HG02981 (cell line): ENCODE results near the gene PPP2R2B.

Experiments used
- ATAC-seq: cut with Tn5 transposase; IDR thresholded peaks from one replicate; pipeline ENCODE4 v1.9.1; 2021; ENCODE audit warnings: mild to moderate bottlenecking, moderate library complexity; ENCODE audit not compliant: unreplicated experiment

Gene PPP2R2B

DNA sequence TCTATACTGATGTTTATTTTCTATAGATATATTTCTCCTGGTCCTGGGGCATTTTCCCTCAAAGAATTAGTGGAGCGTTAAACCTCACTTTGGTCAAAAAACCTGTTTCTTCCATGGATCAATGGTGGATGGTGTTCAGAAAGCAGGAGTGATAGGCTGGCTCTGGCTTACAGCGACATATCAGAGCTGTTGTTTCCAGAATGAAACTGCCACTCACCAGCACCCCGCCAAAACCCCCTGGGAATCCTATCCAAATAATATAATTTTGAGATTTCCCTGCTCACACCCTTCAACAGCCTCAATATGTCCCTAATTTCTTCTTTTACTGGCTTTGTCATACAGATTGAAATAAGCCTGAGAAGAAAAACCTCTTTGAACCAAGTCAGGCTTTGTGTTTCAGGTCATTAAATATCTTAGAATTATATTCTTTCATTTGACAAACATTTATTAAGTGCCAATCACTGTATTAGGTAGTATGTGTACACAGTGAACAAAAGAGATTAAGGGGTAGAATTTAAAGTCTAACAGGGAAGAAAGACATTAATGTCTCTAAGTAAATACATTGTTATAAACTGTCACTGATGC is 218.1 kb downstream of the PPP2R2B start:
- no peak for ATAC-seq

DNA sequence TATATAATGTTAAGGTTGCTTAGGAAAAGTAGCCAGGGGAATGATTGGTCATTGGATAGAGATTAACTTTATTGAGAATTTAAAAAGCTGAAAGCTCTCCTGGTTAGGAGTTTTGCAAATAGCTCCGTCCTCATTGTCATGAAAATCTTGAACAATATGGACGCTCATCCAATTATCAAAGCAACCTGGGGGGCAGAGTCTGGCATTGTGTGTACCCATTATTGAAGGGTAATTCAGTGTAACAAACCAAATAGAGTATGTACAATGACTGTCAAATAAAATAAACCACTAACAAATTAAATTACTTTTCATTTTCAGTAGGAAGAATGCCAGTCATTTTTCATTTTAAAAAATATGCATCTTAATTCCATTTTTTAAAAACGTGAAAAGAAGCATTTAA is 218.6 kb downstream of the PPP2R2B start:
- no peak for ATAC-seq

DNA sequence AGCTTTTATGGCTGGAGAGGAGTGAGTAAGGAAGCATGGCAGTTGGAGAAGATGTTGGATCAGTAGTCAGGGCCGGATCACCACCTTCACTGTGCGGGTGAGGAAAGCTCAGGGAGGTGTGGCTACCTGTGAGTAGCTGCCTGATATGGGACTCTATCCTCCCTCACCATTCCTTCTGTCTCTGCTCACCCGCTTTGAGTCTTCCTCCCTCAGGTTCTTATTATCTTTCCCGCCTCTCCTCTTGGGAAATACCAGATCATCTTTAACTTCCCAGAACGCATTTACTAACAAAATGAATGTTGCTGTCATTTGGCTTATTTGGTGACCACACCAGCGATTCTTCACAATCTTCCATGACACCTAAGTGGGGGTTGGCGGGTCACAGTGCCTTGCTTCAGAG is 221.9 kb downstream of the PPP2R2B start:
- no peak for ATAC-seq

DNA sequence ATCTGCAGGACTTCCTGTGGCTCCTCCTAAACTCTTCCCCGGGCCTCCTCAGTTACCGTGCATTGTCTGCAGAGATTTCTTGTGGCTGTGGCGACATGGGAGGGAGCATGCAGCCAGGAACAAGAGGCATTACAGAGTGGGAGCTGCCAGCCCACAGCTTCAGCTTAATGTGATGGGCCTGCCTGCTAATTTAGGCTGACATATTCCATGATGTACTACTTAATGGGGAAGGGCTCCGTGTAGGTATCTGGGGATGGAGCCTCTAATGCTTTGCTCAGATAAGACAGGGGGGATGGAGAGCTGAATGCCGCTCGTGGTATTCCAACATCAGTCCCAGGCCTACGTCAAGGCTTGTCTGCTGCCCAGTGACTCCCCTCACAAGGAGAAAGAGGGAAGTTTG is 225.0 kb downstream of the PPP2R2B start:
- no peak for ATAC-seq

DNA sequence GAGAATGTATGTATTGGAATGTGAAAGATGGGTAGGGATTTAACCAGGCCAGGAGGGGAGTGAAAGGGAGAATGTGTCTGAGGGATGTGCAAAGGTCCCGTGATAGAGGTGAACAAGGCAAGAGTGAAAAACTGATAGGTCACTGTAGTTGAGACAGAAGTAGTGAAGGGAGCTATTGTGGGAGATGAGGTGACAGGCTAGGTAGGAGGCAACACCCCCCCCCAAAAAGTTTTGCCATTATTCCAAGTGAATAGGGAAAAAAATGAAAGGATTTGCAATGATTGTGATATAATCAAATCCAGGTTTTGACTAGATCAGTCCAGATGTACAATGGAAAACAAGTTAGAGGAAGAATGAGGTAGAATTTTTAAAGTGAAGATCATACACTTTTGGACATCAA is 226.0 kb downstream of the PPP2R2B start:
- no peak for ATAC-seq

DNA sequence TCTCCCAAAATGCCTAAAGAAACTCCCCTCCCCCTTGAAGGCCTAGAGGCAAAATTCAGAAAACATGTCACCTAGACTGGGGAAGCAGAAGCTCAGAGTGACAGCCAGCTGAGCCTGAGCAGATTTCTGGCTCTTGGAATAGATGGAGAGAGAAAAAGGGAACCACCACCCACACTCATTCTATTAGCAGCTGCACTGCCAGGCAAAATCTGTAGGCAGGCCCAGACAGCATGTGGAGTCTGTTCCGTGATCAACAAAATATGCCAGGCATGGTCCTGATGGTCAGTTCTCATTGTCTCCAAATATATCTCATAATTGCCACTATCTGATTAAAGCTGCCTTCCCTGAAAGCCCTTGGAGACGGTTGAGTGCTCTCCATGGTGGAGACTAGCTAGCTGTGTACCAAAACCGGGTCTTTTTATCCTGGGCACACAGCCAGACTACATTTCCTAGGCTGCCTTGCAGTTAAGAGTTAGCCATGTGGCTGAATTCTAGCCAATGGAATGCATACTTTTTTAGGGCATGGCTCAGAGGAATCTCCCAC is 230.8 kb downstream of the PPP2R2B start:
- no peak for ATAC-seq

DNA sequence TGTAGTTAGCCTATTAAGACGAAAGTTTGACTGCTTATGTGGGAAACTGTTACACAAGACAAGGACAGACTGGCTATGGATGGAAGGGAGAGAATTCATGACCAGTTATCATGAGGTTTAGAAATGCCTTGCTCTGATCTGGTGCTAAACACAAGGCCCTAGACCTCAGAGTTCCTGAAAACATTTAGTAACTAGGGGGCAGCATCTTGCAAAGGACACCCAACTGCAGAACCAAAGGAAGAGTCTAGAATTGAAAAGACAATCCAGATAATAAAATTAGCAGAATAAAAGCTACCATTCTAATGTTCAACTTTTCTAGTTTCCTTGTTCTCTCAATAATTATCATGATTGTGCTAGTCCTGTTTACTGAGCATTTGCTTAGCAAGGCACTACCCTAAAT is 232.1 kb downstream of the PPP2R2B start:
- no peak for ATAC-seq

DNA sequence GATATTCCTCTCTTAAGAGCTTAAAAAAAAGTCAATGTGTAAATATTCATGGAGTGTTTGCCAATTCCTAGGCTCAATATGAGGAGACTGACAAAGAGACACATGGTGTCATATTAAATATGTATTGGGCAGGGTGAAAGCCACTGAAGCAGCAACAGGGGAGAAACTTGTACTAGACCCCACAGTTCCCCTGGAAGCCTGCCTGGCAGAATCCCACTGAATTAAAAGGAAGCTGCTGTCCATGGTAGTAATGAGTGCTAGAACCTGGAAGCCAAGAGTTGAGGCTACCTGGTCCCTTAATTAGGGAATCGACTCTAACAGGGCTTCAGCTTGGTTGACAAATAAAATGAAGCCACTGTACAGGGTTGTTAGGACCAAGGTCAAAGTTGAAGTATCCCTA is 233.2 kb downstream of the PPP2R2B start:
- ATAC-seq: no peak

DNA sequence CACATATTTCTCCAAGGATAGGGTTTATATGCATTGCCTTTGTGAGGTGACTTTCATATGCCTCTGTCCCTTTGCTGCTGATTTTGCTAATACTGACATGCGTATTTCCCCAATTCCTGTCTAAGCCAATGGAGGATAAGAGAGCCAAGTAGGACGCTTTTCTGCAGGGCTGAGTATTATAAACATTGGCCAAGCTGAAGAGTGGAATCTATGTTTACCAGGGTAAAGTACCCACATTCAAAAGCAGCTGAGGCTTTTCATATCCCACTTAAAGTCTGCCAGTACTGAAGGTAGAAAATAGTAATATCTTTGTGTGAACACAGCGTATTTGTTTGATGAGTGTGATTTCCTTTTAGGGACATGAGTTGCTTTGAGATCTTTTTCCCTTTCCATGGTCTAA is 233.7 kb downstream of the PPP2R2B start:
- ATAC-seq: no peak

DNA sequence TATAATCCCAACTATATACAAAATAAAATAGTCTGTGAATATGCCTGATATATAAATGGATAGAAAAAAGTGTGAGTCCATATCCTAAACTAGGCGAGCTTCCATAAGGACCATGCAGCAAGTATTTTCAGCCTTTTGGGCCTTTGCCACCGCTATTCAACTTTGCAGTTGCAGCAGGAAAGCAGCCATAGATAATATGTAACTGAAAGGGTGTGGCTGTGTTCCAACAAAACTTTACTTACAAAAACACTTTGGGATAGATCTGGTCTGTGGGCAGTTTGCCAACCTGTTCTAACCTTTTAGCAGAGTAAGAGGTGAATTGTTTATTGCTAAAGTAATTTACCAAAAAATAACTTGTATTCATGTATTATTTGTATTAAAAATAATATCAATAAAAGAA is 234.8 kb downstream of the PPP2R2B start:
- ATAC-seq: no peak

DNA sequence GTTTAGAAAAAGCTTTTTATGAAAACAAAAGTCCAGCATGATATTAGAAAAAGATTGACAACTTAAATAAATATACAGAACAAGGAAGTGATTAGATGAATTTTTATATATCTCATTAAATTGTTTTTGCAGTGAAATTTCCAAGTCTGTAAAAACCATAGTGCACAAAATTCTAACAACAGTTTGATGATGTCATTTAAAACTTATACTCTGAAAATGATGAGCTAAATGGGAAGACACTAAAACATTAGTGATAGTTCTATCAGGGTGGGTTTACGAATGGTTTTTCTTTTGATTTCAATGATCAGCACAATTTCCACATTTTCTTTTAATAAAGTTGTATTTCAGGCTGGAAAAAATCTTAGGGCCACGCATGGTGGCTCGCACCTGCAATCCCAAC is 236.1 kb downstream of the PPP2R2B start:
- ATAC-seq: no peak

DNA sequence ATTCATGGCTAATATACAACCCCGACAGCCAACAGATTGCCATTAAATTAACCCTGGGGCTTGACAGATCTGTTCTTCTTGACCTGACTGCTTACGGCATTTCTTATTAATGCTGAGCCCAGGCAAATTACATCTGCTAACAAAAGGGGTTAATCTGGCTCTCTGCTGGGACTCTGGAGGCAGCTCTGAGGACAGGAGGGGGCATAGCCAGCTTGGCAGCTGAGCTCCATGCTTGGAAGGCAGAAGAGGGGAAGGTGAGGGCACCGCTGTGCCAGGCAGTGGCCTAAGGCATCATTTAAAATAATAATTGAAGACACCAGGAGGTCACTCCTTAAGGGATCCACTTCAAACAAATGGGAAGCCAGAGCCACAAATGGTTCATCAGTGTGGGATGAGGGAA is 236.6 kb downstream of the PPP2R2B start:
- no peak for ATAC-seq

DNA sequence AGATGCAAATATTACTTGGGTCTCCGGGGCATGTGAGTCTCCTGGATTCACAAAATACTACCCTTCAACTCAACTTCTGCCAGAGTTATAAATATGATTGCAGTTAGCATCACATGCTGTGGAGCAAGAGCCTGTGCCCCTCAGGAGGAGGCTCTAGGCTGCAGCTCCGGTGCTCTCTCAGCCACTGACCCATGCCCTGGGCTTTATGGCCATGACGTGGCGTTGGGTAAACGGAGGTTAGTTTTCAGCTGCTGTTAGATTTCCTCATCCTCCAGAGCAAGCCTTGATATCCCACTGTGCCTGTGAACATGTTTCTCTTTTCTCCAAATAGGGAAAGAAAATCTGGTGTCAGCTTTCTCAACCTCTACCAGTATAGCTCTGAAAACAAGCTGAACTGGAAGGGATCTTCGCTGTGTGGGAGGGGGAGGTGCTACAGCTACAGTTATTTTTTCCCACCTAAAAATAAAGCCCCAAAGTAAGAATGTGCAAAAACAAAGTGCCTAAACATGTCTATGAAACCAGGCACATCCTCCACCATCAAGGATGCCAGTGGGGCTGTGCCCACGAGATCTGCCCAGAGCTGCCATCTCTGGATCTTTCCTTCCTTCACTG is 238.2 kb downstream of the PPP2R2B start:
- ATAC-seq: no peak

DNA sequence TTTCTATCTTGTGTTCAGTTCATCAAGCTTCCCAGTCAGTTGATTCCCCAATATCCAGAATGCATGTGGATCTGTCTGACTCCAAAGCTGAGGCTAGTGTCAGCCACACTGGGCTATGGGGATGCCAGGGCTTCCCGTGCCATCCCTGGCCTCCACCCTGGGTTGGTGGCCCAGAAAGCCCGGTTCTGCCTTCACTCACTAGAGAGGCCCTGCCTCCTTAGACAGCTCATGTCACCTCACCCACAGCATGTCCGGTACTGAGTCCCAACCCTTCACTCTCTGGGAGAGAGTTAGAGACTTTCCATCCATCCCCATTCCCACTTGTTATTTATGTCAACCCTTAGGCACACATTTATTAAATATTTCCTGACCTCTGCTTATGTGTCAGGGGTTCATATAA is 243.1 kb downstream of the PPP2R2B start:
- no peak for ATAC-seq

DNA sequence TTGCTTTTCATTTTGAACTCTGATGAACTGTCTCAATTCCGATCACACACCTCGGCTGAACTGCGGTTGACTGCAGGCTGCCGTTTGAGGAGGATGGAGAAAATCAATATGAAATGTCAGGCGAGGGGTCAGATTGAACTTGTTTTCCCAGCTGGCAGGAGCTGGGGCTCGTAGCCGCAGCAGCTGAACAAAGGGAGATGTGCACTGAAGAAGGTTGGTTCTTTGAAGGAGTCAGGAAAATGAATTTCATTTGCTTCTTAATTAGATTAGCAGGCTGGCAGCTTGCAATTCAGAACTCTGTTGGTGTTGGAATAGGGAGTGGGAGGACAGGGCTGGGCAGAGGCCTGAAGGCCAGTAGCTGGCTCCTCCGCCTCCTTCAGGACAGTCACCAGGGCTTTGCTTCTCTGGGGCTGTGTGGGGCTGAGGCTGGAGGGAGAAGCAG is 245.2 kb downstream of the PPP2R2B start:
- no peak for ATAC-seq

DNA sequence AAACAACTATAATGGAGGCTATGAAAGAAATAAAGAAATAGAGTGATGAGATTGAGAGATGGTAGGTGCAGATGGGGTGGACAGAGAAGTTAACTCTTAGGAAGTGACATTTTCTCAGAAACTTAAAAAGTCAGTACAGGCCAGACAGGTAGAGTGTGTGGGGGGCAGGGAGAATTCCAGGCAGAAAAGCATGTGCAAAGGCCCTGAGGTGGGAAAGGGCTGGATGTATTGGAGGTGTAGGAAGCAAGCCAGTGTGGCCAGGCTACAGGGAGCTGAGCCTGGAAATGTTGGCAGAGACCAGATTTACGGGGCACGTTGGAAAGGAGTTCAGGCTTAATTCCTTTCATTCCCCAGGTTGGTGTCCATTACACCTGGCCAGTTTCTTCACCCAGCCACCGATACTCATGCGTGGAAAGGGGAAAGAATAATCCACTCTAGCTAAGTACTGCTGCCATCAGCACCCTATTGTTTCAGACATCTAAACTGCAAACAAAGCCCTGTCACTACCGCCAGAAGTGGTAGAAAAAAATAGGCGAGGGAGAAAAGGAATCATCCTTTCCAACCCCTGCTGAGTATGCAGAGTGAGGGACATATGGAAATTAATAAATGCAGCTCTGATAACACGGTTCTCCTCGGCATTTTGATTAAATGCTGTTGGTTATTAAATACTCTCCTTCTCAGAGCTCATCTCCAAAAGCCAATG is 245.8 kb downstream of the PPP2R2B start:
- ATAC-seq: no peak

DNA sequence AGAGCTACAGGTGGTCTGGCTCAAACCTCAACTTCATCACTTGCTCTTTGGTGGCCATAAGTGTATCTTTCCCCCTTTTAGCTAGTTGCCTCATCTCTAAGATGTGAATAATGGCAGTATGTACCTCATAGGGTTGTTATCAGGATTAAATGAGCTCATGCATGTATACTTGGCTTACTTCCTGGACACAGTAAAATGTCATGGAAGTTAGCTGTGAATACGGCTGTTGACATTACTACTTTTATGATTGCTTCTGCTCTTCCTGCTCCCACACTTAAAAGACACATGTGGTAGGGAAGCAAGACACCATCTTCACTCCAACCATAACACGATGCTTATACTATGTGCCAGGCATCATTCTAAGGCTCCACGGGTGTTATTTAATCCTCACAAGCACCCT is 248.1 kb downstream of the PPP2R2B start:
- no peak for ATAC-seq

DNA sequence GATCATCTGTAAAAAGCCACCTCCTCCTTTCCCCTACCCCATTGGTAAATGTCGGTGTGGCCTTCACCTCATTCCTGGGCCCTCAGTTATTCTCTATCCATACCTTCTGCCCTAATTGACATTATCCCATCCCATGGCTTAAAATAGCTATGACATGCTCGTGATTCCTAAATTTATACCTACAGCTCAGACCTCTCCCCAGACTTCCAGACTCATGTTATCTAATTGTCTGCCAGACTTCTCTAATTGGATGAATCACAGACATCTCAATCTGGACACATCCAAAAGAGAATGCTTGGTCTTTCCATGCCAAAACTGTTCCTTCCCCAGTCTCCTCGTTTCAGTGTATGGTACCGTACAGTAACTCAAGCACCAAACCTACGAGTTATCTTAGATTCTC is 249.6 kb downstream of the PPP2R2B start:
- ATAC-seq: no peak

DNA sequence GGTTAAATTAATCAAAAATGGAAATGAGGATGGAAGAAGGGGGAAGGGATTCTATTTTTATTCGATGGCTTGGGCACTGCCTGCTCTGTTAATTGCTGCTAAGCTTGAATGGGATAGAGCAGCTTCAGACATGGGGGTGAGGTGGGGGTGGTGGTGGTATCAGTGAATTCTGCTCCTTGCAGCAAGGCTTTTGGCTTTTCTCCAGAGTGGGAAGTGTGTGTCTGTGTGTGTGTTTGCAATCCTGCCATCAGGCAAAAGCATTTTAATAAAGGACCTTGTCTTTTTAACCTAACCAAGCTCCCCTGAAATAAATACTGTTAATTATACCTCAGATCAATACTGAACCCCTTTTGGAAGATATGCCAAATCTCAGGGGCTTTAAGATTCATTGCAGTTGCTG is 251.6 kb downstream of the PPP2R2B start:
- no peak for ATAC-seq

DNA sequence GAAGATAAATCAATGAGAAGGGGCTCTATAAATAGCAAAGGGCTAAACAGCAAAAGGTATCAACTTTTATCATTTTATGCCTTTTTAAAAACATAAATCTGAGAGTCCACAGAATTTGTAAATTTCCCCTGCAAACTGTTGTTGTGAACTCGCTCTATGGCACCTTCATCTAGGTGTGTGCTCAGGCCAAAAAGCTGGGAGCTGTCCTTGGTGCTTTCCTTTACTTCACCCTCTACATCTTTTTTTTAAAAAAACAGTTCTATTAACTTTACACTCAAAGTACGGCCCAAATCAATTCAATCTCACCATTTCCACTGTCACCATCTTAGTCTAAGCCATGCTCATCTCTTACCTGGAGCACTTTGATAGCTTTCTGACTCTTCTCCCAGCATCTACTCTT is 254.4 kb downstream of the PPP2R2B start:
- no peak for ATAC-seq

DNA sequence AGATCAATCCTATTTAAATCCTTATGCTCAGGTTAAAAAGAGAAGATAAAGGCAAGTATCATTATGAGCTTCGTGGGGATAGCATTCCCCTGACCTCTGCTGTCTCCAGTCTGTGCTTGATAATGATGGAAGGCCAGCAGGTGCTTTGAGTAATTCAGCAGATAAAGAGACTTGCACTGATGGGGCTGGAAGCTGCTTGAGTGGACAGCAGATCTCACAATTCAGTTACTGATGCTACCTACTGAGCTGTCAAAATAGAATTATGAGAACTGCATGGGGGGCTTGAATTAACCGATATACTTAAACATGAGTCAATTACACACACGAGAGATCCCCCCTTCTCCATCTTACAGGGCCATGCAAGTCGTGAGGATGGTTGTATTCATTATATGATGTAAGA is 254.9 kb downstream of the PPP2R2B start:
- no peak for ATAC-seq

DNA sequence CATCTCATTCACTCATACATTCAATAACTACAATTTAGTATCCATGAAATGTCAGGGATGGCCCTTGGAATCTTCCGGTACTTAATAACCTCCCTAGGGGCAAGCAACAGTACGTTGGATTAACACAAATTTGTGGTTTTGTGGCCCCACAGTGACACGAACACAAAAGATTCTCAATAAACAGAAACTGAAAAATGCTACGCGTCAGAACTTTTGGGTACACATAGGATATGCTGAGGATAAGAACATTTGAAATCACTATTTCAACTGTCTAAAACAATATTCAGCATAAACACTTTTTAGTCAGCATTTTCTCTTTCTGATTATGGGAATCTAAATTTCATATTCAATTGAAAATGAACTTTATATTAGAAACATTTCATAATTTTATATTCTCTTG is 255.5 kb downstream of the PPP2R2B start:
- no peak for ATAC-seq
